Measurements from ENCODE around the gene RAPSN.
A peak's percentile ranks its signal among the peaks of the same experiment; 100 is the strongest.

RAPSN gene

DNA sequence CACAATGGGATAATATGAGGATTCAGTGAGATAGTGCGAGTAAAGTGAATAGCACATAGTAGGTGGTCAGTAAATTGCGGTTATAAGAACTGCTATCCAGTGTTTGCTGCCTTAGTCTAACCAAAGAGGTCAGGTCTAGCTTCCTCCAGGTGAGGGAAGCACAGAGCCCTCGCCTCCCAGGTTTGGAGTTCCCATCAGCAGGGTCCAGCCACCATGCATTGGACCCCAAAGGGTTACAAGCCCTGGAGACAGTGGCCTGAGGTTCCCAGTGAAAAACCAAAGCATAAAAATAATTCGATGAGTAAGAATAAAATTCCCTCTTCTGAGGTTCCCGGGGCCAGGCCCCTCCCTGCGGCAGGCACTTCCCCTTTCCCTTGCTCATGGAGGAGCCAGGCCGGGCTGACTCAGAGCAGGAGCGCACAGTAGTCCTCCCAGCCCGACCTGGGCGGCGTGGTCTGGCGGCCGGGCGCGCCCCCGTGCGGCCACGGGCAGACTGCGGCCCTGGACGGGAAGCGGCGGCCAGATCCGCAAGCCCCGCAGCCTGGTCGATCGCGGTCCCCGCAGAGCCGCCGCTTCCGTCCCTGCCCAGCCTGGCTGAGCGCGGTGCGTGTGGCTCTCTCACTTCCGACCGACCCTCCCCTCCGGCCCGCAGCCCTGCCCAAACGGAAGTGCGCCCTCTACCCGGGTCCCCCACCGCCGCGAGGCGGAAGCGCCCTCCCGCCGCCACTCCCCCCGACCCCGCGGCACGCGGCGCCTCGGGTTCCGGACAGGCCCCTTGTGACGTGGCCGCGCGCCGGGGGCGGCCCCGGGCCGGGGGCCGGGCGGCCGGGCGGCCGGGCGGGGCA is 41.0 kb downstream of the RAPSN start, which contains the start of gene SLC39A13:
SLC39A13 (plus strand) TSS at position 845 of the 845 bp plus-strand sequence. CDS start 1,505 bp downstream, outside the sequence.
- peak; percentile 87 for DNase-seq (ENCODE audit: low read depth)

DNA sequence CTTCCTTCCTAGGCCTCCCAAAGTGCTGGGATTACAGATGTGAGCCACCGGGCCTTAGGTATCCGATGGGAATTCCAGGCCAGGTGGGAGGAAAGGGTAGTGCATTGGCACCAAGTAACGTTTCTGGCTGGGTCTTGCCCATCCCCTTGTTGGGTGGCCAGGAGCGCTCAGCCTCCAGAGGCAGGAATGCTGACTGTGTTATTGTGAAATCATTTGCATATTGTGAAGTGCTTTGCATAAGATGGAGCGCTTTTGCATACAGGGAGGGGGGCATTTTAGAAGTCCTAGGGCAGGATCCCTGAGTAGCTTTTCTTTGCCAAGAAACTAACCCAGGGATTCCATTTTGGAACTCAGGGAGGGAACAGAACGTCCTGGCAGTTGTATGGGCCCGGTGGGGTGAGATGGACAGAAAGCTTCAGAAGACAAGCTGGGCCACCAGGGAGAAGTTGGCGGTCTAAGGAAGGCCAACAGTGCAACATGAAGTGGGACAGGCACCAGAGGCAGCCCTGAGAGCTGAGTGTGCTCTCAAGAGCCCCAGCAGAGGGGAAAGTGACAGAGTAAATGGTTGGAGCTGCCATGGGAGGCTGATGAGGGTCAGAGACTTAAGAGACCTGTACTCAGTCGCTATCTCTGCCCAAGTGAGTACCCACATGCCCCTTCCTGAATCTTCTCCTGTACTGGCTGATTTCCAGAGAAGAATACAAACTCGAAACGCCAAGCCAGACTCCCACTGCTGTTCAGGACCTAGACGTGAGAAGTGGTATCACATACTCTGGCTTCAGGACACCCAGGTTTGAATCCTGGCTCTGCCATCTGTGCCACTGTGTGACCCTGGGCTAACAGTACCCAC is 41.8 kb downstream of the RAPSN start:
- DNase-seq (ENCODE audit: low read depth) = no peak

DNA sequence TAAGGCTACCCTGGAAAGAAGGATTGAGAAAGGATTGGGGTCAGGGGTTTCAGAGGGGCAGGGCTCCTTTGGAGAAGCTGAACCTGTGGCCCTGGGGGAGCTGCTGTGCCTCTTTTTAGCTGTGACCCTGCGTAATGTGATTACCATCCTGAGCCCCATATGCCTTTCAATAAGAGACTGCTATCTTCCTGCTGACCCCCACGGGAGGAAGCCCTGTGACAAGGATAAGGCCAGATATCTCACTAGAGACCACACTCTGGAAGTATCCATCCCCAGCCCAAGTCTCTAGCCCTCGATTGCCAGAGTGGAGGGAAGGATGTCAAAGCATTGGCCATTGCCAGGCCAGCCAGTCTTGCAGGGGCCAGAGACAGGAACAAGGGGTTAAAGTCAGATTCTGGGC is 45.4 kb downstream of the RAPSN start:
- DNase-seq (ENCODE audit: low read depth) = no peak

DNA sequence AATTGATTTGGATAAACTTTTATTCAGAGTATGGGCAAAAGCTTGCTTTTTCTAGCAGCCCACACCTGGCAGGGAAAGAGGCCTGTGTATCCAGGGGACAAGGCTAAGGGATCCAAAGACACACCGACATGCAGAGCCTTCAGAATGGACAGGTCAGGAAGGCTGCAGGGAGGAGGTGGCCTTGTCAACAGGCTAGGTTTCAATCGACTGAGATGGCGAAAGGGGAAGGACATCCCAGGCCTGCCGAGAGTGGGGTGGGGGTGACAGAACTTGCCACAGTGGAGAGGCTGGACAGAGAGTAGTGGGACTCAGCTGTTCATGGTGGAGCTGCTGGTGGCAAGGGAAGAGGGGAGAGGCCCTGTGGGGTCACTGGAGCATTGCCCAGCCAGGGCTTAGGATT is 45.8 kb downstream of the RAPSN start:
- no peak for DNase-seq (ENCODE audit: low read depth)

DNA sequence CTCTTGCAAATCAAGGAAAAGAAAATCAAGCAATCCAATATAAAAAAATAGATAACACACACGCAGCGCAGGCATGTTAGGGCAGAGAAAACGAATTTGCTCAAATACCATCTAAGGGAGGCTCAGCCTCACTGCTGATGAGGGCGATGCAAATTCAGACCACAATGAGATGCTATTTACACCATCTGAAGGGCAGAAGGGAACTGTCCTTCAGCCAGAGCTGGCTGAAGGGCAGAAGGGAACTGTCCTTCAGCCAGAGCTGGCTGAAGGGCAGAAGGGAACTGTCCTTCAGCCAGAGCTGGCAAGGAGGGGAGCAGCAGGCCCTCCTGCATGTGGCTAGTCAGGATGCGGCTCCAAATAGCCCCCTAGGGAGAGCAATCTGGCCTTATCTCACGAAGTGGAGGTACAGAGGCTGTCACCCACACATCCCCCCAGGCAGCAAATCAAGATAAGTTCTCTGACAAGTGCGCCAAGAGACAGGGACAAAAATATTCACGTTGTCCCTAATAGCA is 48.1 kb downstream of the RAPSN start:
- no peak for DNase-seq (ENCODE audit: low read depth)

DNA sequence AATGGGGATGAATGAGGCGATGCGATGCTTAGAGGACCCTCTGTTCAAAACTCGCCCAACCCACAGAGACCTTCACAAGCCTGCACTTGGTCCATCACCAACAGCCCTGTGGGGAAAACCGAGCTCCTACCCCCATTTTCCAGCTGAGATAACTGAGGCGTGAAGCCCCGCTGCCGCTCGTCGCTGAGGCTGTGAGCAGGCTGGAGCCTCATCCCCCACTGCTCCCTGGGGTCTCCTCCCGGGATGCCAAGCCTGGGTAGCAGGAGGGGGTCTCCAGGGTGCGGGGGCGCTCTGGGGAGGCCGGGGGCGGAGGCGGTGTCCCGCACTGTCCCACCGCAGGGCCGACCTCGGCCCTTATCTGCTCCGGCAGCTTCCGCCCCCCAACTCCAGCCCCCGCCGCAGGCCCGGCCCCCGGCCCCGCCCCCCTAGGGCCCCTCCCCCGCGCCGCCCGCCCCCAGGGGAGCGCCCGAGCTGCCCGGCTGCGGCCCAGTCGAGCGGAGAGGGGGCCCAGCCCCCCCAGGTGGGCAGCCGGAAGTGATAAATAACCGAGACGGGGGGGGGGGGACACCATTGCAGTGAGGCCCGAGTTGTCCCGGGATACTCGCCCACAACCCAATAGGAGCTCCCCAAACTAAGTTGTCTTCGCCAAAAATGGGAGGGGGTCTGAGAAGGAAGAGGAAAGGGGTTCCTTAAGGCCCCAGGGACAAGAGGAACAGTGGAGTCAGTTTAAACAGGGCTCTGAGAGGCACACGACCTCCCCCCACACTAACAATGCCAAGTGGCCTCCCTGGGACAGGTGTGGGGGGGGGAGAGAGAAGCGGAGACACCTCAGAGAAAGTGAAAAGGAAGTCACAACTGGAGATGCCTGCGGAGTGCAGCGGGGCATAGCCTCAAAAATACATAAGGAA is 48.8 kb downstream of the RAPSN start:
- no peak for DNase-seq (ENCODE audit: low read depth)

DNA sequence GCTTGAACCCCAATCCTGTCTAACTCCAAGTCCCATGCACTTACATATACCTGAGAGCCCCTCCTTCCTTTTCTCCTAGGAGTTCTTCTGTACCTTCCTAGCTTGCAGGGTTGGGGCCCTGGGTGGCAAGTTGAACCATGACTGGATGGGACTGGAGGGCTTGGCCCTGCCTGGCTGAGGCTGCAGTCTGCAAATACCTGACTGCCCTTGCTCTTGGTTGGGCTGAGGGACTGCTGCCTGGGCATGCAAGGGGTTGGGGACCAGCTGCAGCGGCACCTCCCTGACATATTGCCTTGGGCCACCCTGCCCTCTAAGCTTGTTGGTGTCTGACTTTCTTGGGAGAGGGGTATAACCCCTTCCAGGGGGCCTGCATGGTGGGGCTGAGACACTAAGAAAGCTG is 50.4 kb downstream of the RAPSN start:
- DNase-seq (ENCODE audit: low read depth) = no peak

DNA sequence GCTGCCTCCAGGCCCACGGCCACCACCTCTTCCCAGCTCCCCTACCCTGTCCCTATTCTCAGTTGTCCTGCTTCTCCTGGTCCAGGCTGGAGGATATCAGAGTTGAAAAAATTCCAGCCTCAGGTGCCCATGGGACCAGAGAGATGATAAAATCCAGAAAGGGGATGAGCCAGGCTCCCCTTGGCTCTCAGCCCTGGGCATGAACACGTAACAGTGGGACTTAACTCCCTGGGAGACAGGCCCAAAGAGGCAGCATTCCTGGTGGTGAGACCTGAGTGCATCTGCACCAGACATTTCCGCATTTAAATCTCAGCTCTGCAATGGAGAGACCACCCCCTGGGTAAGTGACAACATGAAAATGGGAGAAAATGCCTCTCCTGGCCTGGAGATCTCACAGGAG is 50.9 kb downstream of the RAPSN start:
- no peak for DNase-seq (ENCODE audit: low read depth)

DNA sequence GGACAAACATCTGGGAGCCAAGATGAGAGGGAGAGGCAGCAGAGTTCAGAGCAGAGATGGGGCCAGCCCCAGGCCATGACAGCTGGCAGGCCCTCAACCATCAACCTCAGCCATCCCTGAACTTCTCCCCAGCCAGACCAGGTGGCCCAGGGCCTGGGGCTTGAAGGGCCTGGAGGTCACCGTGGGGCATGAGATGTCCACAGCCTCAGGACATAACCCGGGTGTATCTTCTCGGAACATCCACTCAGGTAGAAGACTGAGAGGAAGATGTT is 53.0 kb downstream of the RAPSN start:
- DNase-seq (ENCODE audit: low read depth) = no peak

DNA sequence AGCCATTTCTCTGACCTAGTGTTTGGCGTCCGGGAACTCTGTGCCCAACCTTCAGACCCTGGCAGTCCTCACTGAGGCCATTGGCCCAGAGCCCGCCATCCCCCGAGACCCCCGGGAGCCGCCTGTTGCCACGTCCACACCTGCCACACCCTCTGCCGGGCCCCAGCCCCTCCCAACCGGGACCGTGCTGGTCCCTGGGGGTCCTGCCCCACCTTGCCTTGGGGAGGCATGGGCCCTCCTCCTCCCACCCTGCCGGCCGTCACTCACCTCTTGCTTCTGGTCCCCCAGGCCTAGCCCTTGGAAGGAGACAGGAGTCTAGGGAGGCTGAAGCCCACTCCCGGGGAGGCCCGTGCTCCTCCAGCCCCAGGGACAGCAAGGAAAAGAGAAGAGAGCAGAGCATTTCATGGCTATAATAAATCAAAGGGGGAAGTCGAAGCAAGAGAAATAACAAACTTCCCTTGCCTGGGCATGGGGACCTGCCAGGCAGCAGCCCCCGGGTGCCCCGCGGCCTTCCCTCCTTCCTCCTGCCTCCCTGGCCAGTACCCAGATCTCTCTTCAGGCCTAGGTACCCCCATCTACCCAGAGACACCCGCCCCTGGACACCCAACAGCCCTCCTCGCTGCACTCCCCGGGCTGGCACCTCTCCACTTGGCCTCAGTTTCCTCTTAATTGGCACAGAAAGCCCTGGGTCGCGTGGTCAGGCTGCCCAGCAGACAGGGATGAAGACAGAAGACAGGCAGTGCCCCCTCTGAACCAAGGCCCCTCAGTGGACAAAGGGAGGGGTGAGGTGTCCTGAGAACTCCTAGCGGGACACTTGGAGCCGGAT is 53.5 kb downstream of the RAPSN start:
- DNase-seq (ENCODE audit: low read depth) = no peak

DNA sequence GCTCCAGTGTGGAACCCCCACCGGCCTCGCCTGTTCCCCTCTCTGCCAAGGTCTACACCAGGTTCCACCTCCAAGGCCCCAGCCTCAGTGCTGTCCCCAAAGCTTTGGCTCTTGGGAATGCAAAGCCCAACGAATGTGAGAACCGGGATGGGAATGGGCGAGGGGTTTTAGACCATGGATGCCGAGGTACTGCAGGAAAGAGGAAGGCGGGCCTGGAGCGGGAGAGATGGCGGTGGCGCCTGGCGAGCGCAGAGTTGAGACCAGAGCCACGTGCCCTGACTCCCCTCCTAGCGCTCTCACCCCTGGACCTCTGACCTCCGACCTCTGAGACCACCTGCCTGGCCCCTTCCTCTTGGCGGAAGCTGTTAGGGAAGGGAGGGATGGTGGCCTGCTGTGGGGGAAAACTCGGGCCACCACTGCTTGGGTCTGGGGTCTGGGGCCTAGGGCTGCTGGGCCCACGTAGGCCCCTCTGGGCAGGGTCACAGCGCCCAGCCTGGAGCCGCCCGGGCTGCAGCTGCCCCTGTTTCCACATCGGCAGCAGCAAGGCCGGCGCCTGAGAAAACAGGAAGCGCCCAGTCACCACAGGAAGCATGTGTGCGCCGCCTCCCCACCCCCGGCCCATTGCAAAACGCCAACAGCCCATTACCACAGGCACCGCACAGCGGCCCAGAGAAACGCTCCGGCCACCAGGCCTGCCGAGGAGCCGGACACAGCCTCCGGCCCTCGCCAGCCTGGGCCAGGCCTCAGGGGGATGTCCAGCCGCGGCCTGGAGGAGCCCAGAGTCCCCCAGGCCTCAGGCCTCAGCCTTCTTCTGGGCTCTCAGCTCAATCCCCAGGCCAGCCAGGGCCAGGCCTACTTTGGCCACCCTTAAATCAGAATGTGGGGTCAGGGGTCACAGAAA is 54.4 kb downstream of the RAPSN start:
- DNase-seq (ENCODE audit: low read depth) = peak; percentile 33

DNA sequence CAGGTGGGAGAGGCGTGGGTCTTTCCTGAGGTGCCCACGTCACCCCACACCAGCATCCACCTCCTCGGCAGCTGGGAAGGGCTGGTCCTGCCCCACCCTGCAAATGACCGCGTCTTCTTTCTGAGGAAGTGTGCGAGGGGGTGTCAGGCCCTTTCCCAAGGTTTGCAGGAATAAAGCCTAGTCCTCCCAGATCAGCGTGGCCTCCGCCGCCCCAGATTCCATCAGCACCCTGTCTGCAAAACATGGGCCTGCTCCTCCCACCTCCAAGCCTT is 55.0 kb downstream of the RAPSN start:
- no peak for DNase-seq (ENCODE audit: low read depth)

DNA sequence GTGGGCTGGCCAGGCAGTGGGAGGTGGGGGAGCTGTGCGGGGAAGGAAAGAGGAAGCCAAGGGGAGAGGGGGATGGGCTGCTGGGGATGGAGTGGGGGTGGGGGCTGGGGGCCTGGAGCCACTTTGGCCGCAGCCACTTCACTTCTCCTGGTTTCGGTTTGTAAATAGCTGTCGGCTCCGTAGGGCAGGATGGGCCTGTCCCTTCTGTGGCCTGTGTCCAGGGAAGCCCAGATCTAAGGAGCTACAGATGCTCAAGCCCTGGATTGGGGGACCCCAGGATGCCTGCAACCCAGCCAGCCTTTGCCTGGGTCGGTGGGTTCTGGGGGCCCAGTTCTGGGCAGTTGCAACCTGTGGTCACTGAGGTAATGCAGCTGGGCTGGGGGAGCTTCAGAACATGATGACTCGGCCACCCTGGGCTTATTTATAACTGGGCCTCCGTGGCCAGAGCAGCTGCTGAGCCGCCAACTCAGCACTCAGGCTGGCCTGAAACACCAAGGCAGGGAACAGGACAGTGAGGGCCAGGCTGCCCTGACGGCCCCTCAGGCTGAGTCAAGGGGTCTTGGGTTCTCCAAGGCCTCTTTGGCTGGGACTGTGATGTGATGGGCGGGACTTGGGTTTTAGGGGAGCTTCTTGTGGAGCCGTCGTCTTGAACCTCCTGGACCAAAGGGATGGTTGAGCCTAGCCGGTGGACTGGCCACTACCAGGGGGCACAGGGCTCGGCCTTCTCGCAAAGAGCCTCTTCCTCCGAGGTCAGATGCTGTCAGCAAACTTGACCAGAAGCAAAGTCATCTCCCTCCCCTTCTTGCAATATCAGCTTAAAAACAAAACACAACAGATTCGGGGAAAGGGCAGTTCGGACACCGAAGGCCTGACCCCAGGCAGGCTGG is 55.5 kb downstream of the RAPSN start:
- DNase-seq (ENCODE audit: low read depth) = no peak

DNA sequence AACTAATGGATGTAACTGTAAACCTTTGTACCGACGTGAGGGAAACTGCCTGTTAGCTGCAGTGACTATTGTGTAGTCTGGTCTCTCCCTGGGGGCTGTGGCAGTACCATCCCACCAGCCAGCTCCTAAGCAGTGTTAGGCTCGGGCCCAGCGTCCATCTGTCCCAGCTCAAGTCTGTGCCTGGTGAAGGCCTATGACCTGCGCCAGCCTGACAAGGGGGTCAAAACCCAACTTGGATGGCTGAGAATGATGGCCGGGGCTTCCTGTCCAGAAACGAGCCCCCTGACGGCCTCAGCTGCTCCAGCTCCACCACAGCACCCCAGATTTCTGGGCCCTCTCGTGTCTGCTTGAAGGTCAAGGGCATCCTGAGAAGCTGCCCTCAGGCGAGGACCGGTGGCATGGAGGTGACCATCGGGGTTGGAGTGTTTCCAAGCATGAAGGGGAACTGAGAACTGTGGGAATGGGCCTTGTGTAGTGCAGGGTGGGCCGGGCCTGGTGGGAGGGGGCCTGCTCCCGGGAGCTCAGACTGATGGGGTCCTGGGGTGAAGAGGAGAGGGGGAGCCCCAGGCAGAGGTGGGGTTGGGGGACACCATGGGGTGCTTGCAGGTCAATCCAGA is 56.3 kb downstream of the RAPSN start:
- DNase-seq (ENCODE audit: low read depth) = no peak

DNA sequence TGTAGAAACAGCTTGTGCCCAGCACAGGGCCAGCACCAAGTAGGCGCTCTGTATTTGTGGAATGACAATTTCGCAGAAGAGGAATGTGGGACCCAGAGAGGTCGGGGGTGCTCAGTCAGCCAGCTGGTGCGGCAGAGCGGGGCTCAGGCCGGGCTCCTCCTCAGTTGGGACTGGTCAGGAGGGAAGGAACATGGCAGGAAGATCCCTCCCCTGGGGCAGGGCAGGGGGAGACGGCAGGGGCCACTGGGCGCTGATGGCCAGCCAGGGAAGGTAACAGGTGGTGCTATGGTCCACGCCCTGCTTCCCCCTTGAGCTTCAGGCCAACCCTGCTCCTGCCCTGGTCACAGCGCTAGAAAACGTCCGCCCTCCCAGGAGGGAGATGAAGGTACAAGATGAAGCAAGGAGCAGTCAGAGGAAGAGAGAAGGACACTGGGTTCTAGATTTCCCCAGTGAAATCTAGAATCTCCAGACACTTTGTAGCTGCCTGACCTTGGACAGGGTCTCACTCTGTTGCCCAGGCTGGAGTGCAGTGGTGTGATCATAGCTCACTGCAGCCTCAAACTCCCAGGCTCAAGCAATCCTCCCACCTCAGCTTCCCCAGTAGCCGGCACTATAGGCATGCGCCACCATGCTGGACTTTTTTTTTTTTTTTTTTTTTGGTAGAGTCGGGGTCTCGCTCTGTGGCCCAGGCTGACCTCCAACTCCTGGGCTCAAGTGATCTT is 57.1 kb downstream of the RAPSN start:
- no peak for DNase-seq (ENCODE audit: low read depth)

DNA sequence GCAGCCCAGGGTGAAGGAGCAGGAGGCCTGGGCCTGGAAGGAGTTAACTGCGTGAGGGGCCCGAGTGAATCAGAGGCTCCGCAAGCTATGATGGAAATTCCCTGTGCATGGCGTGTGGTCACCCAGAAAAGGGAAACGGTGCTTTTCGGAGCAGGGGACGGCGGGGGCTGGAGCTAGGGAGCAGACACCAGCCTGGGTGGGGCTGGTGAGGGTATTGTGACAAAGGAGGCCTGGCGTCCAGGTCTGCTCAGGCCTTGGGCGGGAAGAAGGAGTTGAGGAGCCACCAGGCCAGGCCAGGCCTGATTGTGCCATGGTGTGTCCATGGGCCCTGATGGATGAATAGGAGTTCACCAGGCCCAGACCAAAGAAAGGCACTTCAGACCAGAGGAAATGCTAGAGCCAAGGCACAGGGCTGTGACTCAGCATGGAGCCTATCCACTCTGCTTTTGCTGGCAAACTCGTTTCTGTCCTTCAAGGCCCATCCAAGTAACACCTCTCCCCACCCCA is 57.8 kb downstream of the RAPSN start:
- no peak for DNase-seq (ENCODE audit: low read depth)

DNA sequence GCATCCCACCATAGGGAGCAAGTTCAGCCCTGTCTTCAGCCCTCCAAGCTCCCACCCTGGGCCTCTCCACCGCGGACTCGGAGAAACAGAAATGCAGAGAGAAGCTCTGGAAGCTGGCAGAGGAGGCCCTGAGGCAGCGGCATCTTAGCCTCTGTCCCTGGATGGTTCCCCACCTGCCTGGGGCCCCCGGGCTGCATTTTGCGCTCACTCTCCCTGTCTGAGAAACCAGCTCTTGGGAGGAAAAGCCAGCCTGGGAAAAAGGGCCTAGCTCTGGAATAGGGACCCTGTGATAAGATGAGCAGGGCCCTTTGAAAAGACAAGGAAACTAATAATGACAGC is 58.5 kb downstream of the RAPSN start:
- DNase-seq (ENCODE audit: low read depth) = no peak

Measured in activated gamma-delta T cell treated with anti-CD3 and anti-CD28 coated beads, Interleukin-2, amount 50 U/mL, for 16 hours (primary cell).